GM15510 (cell line): Measurements from ENCODE around the gene SHB.

ENCODE experiments used
- POLR2A ChIP-seq: IDR thresholded peaks from 3 replicates; pipeline ENCODE4 v1.6.1; 2011; ENCODE audit warnings: borderline replicate concordance; ENCODE audit not compliant: insufficient read length; ENCODE audit errors: extremely low read depth

SHB gene

GRCh38 chr9:37976714-37977477 is 92.1 kb downstream of the SHB start:
- no peak for TF ChIP-seq POLR2A

DNA sequence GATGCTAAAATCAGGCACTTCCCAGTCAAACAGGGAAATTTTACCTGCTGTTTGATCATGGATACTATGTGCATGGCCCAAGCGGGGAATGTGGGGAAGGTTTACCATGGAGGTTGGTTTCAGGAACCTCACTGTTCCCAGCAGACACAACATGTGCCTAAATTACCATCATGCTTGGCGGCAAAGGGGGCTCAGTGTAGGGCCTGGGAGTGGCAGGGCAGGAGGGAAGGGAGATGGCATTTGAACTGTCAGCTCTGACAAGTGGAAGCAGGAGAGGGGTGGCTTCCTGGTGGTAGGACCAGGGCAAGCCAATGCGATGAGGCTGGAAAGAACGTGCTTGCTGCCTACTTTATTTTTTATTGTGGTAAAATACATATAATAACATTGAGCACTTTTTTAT is 93.4 kb downstream of the SHB start:
- TF ChIP-seq POLR2A = no peak

GRCh38 chr9:37974506-37975173 is 94.4 kb downstream of the SHB start:
- TF ChIP-seq POLR2A = no peak

GRCh38 chr9:37972351-37972848 is 96.6 kb downstream of the SHB start:
- no peak for TF ChIP-seq POLR2A

- TF ChIP-seq POLR2A = no peak
Observed at GRCh38 chr9:37971691-37972090, 97.3 kb downstream of the SHB start.

GRCh38 chr9:37971108-37971459 is 97.9 kb downstream of the SHB start:
- no peak for TF ChIP-seq POLR2A

- TF ChIP-seq POLR2A = no peak
Observed at GRCh38 chr9:37970301-37971107, 98.5 kb downstream of the SHB start.

DNA sequence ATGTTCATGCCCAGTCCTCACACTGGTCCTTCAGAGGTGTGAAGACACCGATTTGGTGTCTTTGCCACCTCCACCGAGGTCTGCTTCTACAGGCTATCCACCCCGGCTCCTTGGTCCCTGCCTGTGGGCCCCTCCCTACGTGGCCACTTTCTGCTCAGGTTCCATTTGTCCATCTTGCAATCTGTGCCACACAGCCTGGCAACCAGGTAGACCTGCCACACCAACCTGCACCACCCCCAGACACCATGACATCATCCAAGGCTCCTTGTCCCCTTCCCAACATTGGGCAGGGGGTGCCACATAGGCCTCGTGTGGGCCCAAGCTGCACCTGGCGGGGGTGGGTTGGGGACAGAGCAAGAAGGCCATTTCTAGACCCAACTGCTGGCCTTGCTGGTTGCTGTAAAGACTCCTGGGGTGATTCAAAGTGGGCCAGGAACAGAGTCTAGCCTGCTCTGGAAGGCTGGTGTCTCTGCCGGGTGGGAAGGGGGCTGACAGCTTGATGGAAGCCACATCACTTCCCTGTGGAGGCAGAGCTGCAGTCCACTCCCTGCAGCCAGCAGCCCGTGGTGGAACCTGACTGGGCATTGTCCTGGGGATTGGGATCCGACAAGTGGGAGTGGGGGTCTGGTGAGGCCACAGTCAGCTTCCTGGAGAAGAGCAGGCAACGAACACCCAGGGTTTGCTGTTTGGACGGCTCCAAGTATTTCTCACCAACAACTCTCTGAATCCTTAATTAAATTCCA is 99.3 kb downstream of the SHB start:
- no peak for TF ChIP-seq POLR2A

DNA sequence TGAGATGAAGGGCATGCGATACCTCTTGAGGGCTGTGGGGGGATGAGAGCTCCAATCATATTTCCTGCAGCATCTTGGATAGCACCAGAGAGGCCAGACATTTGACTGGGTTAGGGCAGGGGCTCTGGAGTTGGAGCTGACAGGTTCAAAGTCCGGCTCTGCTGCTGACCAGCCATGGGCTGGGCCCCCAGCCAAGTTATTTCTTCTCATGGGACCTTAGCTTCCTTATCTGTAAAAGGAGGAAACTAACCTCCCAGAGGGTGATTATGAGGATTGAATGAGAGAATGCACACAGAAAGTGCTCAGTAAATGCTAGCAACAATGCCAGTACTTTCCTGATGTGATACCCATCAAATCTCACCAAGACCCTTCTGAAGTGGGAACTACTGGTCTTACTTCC is 99.9 kb downstream of the SHB start:
- TF ChIP-seq POLR2A = no peak

DNA sequence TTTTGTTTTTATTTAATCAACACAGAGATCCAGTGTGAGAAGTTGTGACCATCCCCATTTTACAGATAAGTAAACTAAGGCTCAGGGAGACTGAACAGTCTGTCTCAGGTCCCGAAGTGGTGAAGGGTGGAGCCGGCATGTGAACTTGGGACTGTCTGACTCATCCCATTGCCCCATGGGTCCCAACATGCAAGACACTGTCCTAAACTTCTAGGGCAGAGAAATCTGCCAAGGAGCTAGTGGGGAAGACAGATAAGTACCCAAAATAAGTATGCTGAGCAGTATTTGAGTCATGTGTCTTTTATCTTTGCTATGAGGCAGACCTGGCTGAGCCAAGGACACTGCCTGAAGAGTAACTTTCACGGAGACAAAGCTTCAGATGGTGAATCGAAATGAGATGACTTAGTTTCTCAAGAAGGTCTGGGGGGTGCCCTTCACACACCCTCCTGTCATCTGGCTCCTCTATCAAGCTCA is 100.8 kb downstream of the SHB start:
- no peak for TF ChIP-seq POLR2A

DNA sequence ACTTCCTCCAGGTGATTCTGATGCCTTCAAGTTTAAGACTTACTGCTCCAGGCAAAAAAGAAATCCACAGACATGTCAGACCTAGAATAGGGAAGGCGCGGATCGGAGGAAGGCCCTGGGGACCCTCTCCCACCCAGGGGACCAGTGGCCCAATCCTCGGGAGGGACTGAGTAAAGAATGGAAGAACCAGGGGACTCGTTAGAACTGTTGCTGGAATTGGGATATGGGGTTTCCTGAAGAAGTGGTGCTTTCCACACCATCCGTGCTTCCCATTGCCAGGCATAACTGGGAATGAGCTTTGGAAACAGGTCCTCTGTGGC is 101.3 kb downstream of the SHB start:
- TF ChIP-seq POLR2A = no peak

DNA sequence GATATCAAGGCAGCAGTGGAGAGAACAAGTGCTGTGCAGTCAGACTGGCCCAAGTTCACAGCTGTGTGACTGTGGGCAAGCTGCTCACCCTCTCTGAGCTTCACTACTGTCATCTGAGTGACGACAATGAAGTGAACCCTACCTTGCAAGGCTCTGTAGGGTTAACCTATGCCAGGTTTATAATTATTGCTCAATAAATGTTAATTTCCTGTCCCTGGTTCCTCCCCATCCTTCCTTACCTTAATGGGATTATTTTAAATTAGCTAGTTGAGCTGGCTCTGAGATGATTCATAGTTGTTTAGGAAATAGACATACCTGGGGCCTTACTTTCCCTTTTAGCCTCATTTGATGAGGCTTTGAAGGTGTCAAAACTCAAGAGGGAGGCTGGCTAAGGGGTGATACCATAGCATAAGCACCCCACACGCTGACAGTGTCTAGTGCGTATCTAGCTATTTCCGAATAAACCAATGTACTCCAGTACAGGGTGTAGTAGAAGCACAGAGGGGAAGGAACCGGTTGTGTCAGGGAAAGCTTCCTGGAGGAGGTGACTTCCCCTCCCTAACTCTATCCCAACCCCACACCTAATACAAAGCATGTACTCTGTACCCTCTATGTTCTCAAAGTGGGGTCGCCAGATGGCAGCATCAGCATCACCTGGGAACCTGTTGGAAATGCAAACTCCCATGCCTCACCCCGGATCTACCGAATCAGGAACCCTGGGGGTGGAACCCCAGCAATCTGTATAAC is 101.8 kb downstream of the SHB start:
- TF ChIP-seq POLR2A = no peak

DNA sequence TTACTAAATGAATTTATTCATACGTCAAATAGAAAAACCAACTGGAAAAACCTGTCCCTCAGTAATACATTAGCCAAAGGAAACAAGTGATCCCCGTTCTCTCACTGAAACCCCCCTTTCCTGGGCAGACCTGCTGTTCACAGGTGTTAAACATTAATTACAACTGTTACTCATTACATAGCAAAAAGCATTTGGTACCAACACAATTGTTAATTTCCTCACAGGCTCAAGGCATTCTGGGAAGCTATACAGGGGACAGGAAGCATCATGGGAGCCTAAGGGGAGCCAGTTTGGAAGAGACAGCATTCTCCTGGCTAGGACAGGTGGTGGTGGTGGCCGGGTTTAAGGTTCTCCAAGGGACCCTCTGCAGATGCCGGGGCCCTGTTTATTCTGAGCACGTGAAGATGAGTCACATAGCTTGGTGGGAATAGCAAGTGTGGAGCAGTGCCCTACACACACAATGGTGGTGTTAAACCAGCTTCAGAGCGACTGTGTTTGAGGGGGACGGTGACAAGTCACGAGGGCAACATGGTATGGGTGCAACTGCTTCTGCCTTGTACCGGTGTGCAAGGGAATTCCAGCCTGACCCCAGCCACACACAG is 102.5 kb downstream of the SHB start:
- no peak for TF ChIP-seq POLR2A

- TF ChIP-seq POLR2A = no peak
Observed at GRCh38 chr9:37965116-37965515, 103.9 kb downstream of the SHB start.
